AG10803 (cell line): Measurements from ENCODE around the gene SEZ6.

Experiments
- DNase-seq: peaks from one replicate; pipeline ENCODE4 v3.0.0; 2010; ENCODE audit warnings: low read depth
- H3K4me3 ChIP-seq: 2 replicates; pipeline ENCODE4 v1.5.1; 2011; ENCODE audit warnings: mild to moderate bottlenecking, low read length, control low read depth
- TF ChIP-seq, protein P1 (sequence below): conservative IDR thresholded peaks from 2 replicates; pipeline ENCODE4 v1.5.1; 2011; ENCODE audit warnings: mild to moderate bottlenecking, low read length, control low read depth, inconsistent platforms

Gene SEZ6

DNA sequence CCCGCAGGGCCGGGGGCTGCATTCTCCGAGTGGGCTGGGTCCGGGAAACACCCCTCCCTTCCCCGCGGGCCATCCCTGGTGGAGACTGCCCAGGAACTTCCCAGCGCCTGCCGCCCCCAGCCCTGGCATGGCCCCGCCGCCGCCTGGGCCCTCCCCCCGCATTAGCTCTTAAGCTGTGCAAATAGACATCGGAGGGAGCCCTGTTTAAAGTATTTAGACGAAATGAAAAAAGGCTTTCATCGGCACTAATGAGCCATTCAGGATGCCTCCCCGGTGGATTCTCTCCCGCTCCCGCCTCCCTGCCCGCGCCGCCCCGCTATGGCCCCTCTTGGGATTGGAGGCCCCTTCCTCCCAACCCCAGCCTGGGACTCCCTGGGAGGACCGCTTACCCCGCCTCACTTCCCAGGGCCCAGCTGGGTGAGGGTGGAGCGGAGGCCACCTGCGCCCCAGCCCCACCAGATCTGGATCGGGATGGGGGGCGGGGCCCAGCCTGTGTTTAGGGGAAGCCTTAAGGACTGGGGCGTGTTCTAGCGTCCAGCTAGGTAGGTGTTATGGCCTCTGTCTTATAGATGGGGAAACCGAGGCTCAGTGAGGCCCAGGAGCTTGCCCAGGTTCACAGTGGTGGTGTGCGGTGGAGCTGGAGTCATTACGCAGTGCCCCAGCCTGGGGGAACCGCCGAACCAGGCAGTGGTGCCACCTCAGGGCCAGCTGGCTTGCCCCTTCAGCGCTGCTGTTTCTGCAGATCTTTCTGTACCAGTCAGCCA is 19.7 kb downstream of the SEZ6 start:
- no peak for DNase-seq
- no peak overlapping the region for H3K4me3 ChIP-seq
- TF ChIP-seq, protein P1, sequence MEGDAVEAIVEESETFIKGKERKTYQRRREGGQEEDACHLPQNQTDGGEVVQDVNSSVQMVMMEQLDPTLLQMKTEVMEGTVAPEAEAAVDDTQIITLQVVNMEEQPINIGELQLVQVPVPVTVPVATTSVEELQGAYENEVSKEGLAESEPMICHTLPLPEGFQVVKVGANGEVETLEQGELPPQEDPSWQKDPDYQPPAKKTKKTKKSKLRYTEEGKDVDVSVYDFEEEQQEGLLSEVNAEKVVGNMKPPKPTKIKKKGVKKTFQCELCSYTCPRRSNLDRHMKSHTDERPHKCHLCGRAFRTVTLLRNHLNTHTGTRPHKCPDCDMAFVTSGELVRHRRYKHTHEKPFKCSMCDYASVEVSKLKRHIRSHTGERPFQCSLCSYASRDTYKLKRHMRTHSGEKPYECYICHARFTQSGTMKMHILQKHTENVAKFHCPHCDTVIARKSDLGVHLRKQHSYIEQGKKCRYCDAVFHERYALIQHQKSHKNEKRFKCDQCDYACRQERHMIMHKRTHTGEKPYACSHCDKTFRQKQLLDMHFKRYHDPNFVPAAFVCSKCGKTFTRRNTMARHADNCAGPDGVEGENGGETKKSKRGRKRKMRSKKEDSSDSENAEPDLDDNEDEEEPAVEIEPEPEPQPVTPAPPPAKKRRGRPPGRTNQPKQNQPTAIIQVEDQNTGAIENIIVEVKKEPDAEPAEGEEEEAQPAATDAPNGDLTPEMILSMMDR, result no peak

DNA sequence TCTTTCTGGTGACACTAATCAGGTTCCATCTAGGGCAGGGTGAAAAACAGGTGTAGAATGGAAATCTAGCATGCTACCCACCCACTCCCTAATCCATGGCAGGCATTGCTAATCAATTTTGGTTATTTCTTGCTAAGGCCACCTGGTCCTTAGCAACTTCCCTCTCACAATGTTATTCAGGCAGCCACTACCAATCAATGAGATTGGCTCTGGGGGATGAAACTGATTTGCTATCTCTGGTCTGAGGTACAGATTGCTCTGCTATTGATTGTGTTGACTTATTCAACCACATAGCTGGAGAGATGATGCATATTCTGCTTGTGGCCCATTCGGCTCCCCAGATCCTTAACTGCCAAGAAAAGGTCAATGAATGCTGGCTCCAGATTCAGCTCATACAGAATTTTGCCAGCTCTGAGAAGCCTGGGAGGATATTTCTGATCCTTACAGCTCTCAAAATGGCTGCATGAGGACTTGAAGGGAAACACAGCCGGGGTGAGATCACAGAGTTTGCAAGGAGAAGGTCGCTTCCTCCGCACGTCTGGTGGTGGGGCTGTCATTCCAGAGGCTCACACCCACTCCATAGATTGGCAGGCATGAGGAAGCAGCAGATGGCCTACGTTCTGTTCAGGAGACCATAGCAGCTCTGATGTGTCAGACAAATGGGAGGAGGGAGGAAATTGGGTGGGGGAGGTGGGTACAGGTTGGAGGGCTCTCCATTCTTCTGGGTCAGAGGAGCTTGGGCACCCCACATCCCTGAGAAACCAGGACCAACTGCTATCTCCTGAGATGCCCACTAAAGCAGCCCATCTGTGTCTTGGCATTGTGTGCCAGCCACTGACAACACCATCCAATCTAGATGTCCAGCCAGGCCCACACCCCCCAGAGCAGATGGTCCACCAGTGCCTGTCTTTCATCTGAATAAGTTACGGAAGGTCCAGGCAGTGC is 22.3 kb downstream of the SEZ6 start:
- H3K4me3 ChIP-seq, result no peak overlapping the region
- no peak for DNase-seq
- TF ChIP-seq, protein P1, result no peak

DNA sequence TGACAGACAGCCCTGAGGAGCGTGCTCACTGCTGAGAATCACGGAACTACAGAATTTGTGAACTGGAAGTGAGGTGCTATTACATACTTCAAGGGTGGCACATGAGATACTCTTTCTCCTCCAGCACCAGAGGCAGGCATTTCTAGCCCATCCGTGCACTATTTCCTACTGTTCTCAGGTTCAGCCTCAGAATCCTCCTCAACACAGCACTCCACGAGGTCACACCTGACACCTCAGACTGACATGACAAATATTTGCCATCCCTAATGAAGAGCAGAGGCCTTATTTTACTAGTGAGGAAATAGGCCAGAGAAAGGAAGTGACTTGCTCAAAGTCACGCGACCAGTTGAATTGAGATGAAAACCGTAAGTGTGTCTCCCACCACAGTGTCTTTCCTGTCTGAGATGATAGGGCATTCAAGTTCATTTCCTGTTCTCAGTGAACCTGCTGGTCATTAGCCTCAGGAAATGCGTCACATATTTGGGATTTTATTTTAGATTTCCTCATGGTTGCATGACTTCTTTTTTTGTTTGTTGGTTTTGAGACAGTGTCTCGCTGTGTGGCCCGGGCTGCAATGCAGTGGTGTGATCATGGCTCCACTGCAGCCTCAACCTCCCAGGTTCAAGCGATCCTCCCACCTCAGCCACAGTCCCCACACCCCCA is 23.6 kb downstream of the SEZ6 start:
- DNase-seq, result no peak
- TF ChIP-seq, protein P1, result no peak
- no peak overlapping the region for H3K4me3 ChIP-seq

DNA sequence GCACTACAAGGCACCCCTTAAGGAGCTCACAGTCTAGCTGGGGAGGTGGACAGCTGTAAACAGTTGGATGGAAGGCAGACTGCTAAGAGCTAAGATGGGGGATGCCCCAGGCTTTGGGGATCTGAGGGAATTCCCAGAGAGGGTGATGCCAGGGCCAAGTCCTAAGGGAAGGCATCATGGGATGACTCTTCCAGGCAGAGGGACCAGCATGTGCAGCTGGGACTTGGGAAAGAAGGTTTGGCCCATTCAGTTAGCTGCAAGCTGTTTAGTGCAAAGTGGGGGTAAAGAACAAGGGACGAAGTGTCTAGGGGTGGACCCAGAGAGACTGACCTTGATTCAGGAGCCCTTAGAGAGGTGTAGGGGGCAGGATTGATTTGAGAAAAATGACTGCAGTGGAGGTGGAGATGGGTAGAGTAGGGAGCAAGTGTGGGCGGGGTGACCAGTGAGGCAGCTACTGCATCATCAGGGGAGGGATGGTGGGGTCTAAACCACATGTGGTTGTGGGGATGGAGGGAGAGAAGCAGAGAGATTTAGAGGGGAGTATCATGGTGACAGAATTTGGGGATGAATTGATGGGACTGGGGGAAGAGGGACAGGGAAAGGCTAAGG is 27.4 kb downstream of the SEZ6 start:
- no peak for DNase-seq
- TF ChIP-seq, protein P1, result no peak
- H3K4me3 ChIP-seq, result no peak overlapping the region

DNA sequence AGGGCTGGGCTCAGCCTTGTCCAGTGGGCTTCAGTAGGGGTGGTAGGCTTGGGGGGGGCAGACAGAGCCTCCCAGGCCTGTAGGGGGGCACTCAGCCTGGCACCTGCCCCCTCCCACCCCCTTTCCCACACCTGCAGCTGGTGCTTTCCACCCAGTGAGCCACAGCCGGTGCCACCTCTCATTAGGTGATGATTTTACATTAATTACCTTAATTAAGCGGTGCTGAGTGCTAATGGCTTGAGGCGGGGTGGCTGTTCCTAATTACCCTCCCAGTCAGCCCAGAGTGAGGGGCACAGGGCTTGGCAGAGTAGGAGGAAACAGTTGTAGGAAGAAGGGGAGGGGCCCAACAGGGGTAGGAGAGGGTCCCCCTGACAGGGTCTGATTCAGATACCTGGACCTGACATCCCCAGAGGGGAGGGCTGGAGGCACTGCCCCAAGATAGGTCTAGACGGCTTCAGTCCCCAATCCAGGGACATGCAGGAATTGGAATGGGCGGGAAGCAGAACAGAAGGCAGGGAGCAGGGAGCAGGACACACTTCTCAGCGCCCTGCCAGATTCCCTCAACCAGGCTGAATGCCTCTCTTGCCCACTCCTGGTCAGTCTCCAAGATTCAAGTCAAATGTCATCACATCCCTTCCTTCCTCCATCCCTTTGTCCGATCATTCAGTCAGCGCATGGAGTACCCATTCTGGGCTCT is 28.0 kb downstream of the SEZ6 start:
- no peak overlapping the region for H3K4me3 ChIP-seq
- DNase-seq, result no peak
- TF ChIP-seq, protein P1, result no peak

DNA sequence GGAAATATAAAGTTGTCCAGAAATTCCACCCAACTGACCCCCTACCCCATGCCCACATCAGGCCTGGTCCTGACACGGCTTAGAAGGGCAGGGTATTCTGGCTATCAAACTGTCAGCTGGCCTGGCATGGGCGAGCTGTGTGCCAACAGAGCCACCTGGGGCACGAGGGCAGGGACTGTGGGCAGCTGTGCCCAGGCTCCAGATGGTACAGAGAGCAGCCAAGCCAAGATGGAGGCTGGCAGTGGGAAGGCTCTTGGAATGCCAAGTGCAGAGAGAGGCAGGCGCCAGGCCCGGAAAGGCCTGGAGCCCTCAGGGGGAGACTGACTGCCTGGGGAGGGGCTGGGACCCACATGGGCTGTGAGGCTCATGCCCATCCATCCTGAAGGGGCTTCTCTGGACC is 30.2 kb downstream of the SEZ6 start:
- TF ChIP-seq, protein P1, result no peak
- DNase-seq, result no peak
- no peak overlapping the region for H3K4me3 ChIP-seq
